ENCODE results near the gene CYLC2.

CYLC2 gene

DNA sequence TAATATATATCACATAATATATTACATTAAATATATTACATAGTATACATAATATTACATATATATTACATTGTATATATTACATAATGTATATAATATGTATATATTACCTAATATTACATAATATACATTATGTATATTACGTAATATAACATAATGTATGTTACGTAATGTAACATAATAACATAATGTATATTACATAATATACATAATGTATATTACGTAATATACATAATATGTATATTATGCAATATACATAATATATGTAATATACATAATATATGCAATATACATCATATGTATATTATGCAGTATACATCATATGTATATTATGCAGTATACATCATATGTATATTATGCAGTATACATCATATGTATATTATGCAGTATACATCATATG is 19.1 kb downstream of the CYLC2 start:
- Histone ChIP-seq H3K4me3 (ENCODE audit: insufficient read depth, low read depth, low read length, poor library complexity, severe bottlenecking) (no peak overlapping the region), H3K27me3 (replicated peaks; ENCODE audit: control insufficient read depth, insufficient read depth, low read length, poor library complexity, severe bottlenecking) (no peaks in the 10 kb centered on the region), H3K9me3 (ENCODE audit: control insufficient read depth, low read length) (no peaks in the 10 kb centered on the region), H3K27ac (ENCODE audit: insufficient read depth, low read length, poor library complexity, severe bottlenecking) (no peak overlapping the region), H3K4me1 (ENCODE audit: control insufficient read depth, insufficient read depth, low read length, poor library complexity, severe bottlenecking) (no peaks in the 10 kb centered on the region), H3K36me3 (ENCODE audit: control insufficient read depth, insufficient read depth, low read length) (no peaks in the 10 kb centered on the region)
- DNase-seq = no peak

DNA sequence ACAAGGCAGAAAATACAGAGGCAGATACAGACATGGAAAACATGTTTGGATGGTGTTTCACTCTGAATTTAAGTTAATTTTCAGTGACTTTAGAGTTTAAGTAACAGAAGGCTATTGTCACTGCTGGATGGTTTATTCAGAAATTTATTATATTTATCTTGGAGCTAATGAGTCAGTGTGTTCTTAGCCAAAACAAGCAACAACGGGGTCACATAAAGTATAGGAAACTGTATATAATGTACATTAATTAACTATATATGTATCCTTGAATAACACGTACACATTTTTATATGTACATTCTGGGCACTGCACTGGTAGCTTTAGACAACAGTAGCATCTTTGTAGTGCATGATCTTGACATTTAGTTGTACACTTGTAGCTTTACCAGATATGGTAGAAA is 30.7 kb downstream of the CYLC2 start:
- Histone ChIP-seq H3K4me1 (ENCODE audit: control insufficient read depth, insufficient read depth, low read length, poor library complexity, severe bottlenecking) (no peaks in the 10 kb centered on the region), H3K27me3 (replicated peaks; ENCODE audit: control insufficient read depth, insufficient read depth, low read length, poor library complexity, severe bottlenecking) (no peaks in the 10 kb centered on the region), H3K36me3 (ENCODE audit: control insufficient read depth, insufficient read depth, low read length) (no peaks in the 10 kb centered on the region), H3K4me3 (ENCODE audit: insufficient read depth, low read depth, low read length, poor library complexity, severe bottlenecking) (no peak overlapping the region), H3K9me3 (ENCODE audit: control insufficient read depth, low read length) (no peaks in the 10 kb centered on the region), H3K27ac (ENCODE audit: insufficient read depth, low read length, poor library complexity, severe bottlenecking) (no peak overlapping the region)
- no peak for DNase-seq

DNA sequence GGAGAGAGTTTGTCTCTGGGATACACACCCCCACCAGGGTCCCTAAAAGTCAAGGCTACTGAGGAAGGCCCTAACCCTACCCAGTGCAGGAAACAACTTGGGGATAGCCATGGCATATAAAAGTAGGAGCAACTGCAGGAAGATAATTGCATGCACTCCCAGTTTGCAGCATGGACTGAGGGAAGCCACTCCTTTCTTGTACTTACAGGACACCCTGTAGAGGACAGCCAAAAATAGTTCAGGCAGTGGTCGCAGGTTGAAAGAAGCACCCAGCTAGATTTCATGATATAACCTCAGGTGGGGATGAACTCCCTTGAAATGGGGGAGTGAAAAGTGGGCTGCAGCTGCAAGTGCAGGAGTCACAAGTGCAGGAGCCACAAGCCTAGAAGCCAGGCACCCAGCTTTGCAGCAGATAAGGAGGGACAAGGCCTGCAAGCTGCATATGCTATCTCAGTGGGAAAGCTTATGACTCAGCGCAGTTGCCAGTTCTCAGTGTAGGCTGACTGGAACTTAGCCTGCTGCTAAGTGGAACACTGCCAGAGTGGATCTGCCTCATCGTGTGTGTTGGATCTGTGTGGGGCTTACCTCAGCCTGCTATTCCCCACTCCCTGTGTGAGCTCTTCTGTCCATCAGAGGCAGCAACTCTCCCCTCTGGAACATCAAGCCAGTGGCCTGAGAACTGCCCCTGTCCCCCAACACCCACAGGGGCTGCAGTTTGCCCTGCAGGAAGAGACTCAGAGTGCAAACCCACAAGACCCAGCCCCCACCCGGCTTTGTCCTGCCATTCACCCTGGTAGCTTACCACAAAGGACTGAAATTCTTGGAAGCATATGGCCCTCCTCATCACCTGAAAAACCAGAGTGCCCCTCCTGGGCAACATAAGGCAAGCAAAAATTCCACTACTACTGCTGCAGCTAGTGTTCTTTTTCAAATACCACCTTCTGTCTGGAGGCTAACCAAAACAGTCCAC is 42.7 kb downstream of the CYLC2 start:
- H3K4me1 ChIP-seq (ENCODE audit: control insufficient read depth, insufficient read depth, low read length, poor library complexity, severe bottlenecking) = no peaks in the 10 kb centered on the region
- H3K27ac ChIP-seq (ENCODE audit: insufficient read depth, low read length, poor library complexity, severe bottlenecking) = no peak overlapping the region
- no peak overlapping the region for H3K4me3 ChIP-seq (ENCODE audit: insufficient read depth, low read depth, low read length, poor library complexity, severe bottlenecking)
- no peaks in the 10 kb centered on the region for H3K27me3 ChIP-seq (replicated peaks; ENCODE audit: control insufficient read depth, insufficient read depth, low read length, poor library complexity, severe bottlenecking)
- H3K9me3 ChIP-seq (ENCODE audit: control insufficient read depth, low read length) = no peaks in the 10 kb centered on the region
- H3K36me3 ChIP-seq (ENCODE audit: control insufficient read depth, insufficient read depth, low read length) = no peaks in the 10 kb centered on the region
- no peak for DNase-seq

DNA sequence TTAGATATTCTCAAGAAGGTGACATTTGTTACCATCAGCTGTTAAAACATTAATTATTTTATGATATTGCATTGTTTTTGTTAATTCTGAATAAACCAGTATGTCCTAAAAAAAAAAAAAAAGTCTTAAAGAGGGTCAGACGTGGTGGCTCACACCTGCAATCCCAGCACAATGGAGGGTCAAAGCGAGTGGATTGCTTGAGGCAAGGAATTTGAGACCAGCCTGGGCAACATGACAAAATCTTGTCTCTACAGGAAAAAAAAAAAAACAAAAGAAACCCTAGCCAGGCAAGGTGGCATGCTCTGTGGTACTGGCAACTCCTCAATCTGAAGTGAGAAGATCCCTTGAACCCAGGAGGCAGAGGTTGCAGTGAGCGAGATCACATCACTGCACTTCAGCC is 46.8 kb downstream of the CYLC2 start:
- Histone ChIP-seq H3K36me3 (ENCODE audit: control insufficient read depth, insufficient read depth, low read length) (no peaks in the 10 kb centered on the region), H3K4me1 (ENCODE audit: control insufficient read depth, insufficient read depth, low read length, poor library complexity, severe bottlenecking) (no peaks in the 10 kb centered on the region), H3K27me3 (replicated peaks; ENCODE audit: control insufficient read depth, insufficient read depth, low read length, poor library complexity, severe bottlenecking) (no peaks in the 10 kb centered on the region), H3K9me3 (ENCODE audit: control insufficient read depth, low read length) (no peaks in the 10 kb centered on the region), H3K4me3 (ENCODE audit: insufficient read depth, low read depth, low read length, poor library complexity, severe bottlenecking) (no peak overlapping the region), H3K27ac (ENCODE audit: insufficient read depth, low read length, poor library complexity, severe bottlenecking) (no peak overlapping the region)
- DNase-seq = no peak
